Left kidney (tissue), 8 donors: ENCODE data around the gene FADS2. TPM values are rescaled to one million over a fixed set of nuclear protein-coding genes. Genes with fewer than 3 reads are reported as not detected.

ENCODE experiments used
- DNase-seq: peaks from one replicate; pipeline ENCODE4 v3.0.0-alpha.2; 2013
- long read RNA-seq, 8 donors: transcript quantifications; one replicate each; lab custom pipeline, GENCODE V29; 2026
- polyA plus RNA-seq: library from polyadenylated mRNA; unstranded; fragments of 120-200 nt; gene quantifications from one replicate; pipeline ENCODE4 v1.2.1, GENCODE V29; 2013; ENCODE audit not compliant: insufficient read length

The FADS2 gene
- polyA plus RNA-seq, result 105 TPM
- long read RNA-seq, donor 1, full-length matches to known transcripts, result 38 of 83 reads
- long read RNA-seq, donor 1, partial matches to known transcripts, result 39 of 83 reads
- long read RNA-seq, donor 1, other reads (novel, unspliced or antisense), result 6 of 83 reads
- long read RNA-seq, donor 2, full-length matches to known transcripts, result 9 of 135 reads
- long read RNA-seq, donor 2, partial matches to known transcripts, result 126 of 135 reads
- long read RNA-seq, donor 2, other reads (novel, unspliced or antisense), result 0 of 135 reads
- long read RNA-seq, donor 3, full-length matches to known transcripts, result 16 of 22 reads
- long read RNA-seq, donor 3, partial matches to known transcripts, result 6 of 22 reads
- long read RNA-seq, donor 3, other reads (novel, unspliced or antisense), result 0 of 22 reads
- long read RNA-seq, donor 4, result 0 reads
- long read RNA-seq, donor 5, transcript FADS2-202 (12 exons, 3,630 nt), result major isoform, 13 of 148 reads
- long read RNA-seq, donor 5, partial matches to known transcripts, result 131 of 148 reads
- long read RNA-seq, donor 5, other reads (novel, unspliced or antisense), result 0 of 148 reads
- long read RNA-seq, donor 6, transcript FADS2-209 (10 exons, 1,703 nt), result minor isoform, 10 of 86 reads
- long read RNA-seq, donor 6, transcript FADS2-202 (12 exons, 3,630 nt), result major isoform, 11 of 86 reads
- long read RNA-seq, donor 6, partial matches to known transcripts, result 63 of 86 reads
- long read RNA-seq, donor 6, other reads (novel, unspliced or antisense), result 0 of 86 reads
- long read RNA-seq, donor 7, full-length matches to known transcripts, result 28 of 58 reads
- long read RNA-seq, donor 7, partial matches to known transcripts, result 18 of 58 reads
- long read RNA-seq, donor 7, other reads (novel, unspliced or antisense), result 12 of 58 reads
- long read RNA-seq, donor 8, transcript FADS2-202 (12 exons, 3,630 nt), result major isoform, 7 of 9 reads
- long read RNA-seq, donor 8, partial matches to known transcripts, result 0 of 9 reads
- long read RNA-seq, donor 8, other reads (novel, unspliced or antisense), result 0 of 9 reads

DNA sequence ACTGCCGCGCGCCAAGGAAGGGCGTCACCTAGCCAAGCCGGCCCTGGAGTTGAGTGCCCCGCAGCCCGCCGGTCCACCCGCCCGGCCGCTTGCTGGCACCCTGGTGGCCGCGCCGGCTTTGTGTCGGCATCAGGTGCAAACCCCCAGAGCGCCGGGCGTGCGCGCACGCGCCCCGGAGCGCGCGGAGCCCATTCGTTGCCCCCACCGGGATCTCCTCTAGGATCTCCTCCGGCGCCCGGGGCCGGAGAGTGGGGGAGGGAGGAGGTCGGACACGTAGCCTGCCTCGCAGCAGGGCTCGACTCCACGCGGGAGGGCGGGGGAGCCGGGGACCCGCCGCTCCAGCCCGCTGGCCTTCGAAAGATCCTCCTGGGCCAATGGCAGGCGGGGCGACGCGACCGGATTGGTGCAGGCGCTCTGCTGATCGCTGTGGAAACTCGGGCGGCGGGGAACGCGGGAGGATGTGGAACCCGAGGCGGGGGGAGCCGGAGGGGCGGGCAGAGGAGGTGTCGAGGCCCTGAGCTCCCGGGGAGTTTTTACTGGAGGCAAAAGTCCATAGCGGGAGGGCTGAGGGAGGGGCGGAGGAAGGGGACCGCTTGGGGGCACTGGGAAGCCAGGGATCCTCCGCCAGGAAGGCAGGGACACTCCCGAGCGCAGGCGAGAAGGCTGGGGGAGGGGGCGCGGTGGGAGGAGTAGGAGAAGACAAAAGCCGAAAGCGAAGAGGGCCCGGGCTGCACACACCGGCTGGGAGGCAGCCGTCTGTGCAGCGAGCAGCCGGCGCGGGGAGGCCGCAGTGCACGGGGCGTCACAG is at the start of gene FADS2:
FADS2 (plus strand) TSS at position 730 of the 808 bp plus-strand sequence. CDS start 91 bp downstream, outside the sequence.
- peak; percentile 93 for DNase-seq

DNA sequence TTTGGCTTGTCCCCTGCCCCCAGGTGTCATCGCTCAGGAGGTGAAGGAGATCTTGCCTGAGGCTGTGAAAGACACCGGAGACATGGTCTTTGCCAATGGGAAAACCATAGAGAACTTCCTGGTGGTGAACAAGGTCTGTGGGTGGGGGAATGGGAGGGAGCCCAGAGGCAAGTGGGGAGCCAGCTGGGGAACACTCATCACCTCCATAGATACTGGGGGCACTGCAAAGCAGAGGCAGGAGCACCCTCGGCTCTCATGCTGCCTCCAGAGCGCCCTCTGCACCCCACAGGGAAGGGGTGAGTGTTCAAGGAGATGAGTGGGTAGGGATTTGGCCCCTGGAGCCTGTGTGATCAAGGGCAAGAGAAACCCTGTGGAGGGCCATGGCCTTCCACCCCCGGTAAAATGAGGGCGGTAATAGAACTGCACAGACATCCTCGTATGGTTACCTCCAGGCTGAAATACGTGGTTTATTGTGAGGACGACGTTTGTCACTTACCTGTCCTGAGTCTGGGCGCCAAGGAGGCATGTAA is 49.7 kb upstream of the FADS2 start:
- no peak for DNase-seq

DNA sequence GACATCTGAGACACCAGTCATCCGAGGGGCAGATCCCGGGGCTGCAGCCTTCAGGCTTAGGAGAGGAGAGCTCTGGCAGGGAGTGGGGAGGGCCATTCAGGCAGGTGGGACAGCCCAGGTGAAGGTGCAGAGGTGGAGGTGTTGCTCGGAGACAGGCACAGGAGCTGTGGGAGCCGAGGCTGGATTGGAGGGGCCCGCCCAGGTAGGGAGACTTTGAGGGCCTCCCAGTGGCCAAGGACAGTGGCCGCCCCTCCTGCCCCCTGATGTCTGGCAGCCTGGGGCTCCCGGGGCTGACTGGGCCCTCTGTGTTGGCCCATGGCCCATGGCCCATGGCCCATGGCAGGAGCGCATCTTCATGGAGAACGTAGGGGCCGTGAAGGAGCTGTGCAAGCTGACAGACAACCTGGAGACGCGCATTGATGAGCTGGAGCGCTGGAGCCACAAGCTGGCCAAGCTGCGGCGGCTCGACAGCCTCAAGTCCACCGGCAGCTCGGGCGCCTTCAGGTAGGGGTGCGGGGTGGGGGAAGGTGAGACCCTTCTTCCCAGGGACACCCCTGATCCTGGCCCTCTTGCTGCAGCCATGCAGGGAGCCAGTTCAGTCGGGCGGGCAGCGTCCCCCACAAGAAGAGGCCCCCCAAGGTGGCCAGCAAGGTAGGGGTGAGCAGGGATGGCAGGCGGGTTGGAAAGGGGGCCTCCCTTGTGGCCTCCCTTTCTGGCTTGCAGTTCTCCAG is 49.0 kb upstream of the FADS2 start:
- no peak for DNase-seq

DNA sequence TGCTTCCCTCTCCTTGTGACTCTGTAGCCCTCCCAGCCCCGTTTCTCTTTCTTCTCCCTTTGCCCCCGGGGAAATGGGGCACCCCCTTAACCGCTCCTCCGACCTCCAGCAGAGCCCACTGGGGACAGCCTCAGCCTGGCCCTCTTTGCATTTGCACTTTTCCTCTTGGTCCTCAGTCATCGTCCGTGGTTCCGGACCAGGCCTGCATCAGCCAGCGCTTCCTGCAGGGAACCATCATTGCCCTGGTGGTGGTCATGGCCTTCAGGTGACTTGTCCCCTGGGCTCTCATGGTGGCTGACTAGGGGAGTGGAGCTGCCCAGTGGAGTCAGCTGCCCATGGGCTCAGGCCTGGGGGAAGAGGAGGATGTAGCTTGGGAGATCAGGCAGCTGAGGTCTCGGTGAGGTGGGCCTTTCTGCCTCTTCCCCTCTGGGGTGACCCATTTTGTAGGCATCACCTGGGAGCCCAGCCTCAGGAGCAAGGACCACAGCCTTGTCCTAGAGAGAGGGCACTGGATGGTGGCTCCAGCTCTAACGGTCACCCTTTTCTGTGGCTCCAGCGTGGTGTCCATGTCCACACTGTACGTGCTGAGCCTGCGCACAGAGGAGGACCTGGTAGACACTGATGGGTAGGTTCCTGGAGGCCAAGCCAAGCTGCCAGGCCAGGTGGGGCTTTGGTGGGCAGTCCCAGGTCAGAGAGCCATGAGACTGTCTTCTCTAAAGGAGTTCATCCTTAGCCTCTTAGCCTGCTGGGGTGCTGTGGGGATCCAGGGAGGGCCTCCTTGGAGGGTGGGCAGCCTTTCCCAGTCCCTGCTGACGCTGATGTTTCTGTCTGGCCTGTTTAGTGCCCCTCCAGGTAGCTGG is 48.2 kb upstream of the FADS2 start:
- no peak for DNase-seq

DNA sequence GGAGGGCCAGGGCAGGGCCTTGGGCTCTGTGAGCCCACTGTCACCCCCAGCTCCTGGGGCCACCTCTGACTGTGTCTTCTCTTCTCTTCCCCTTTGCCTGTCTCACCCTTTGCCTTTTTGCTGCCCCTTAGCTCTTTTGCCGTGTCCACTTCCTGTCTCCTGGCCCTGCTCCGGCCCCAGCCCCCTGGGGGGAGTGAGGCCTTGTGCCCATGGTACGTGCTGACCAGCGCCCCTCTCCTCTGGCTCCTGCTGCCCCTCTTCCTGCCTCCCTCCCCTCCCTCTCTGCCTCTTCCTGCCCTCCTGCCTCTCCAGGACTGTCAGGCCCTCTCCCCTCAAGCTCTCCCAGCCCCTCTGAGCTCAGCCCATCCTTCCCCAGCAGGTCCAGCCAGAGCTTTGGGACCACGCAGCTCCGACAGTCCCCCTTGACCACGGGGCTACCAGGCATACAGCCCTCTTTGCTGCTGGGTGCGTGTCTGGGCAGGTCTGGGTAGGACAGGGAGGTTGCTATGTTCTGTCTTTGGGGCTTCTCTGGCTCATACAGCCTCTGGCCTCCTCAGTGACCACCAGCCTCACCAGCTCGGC is 47.4 kb upstream of the FADS2 start:
- no peak for DNase-seq

DNA sequence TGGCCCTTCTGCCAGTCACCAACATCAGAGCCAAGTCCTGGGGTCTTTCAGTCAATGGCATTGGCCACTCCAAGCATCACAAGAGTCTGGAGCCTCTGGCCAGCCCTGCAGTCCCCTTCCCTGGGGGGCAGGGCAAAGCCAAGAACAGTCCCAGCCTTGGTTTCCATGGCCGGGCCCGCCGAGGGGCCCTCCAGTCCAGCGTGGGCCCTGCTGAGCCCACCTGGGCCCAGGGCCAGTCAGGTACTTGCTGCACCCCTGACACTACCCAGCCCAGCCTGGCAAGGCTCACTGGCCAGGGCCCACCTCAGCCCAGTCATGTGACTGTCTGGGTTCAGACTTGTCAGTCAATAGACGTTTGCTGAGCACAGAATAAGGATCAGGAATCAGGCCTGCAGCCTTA is 46.5 kb upstream of the FADS2 start:
- no peak for DNase-seq

DNA sequence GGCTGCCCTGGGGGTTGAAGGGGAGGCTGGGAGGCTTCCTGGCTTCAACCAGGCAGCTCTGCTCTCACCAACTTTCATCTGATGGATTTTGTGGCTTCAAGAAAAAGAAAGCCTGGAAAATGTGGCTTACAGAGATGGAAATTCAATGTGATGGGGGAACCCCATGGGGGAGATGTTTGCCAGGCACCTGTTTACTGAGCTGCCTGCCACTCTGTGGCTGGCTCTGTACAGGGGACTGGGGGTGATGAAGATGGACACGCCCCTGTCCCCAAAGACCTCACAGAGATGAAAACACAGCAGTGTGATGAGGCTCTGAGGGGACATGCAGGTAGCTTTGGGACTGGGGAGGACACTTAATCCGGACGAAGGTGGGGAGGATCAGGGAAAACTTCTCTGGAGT is 45.8 kb upstream of the FADS2 start:
- DNase-seq, result no peak

DNA sequence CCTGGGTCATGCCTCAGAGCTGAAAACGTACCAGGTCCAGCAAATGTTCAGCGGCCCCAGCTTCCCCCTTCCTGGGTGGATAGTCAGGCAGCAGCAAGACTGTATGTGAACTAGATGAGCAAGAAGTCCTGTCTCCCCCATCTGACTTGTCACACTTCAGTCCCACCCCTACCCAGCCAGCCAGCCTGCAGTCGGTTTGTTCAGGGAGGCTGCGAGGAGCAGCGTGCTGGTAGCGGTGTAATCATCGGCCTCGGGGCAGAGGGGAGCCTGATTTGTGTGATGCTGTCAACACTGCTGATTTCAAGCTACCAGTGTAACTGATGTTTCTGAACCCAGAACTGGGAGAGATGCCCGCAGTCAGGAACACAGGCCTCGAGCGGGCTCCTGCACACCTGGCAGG is 45.3 kb upstream of the FADS2 start:
- no peak for DNase-seq

DNA sequence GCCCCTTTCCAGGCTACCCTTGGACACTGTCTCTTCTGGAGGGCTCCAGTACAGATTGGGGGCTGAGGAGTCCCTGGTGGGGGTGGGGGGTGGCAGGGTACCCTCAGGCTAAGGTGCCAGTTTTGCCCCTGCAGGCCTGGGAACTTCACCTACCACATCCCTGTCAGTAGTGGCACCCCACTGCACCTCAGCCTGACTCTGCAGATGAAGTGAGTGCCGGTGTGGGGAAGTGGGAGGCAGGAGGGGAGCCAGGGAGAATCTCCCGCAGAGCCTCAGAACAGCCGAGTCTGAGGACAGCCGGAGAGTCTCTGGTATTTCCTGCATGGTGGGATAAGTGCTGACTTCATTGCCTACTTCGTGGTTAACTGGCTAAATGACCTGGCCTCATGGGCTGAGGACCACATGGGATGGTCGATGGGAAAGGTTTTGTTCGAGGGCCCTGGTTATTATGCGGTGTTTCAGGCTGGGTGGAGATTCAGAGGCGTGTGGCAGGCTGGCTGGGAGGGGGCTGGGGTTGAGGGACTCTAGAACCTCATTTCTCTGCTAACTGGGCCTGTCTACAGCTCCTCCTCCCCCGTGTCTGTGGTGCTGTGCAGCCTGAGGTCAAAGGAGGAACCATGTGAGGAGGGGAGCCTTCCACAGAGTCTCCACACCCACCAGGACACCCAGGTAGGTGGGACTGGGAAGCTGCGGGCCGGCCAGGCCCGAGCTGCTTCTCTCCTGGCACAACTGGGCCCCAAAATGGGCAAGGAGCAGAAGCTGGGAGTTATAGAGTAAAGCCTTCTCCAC is 44.2 kb upstream of the FADS2 start:
- no peak for DNase-seq

DNA sequence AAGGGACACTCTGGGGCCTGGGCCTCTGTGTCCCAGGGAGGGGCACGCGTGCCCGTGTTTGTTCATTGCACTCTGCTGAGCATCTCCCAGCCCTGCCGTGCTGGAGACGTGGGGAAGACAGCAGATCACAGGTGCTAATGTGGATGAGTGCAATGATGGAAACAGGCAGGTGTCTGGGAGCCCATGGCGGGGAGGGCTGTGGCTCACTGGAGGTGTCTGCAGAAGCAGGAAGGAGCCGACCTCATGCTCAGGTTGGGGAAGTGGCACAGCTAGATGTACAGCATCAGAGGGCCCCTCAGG is 43.6 kb upstream of the FADS2 start:
- no peak for DNase-seq

DNA sequence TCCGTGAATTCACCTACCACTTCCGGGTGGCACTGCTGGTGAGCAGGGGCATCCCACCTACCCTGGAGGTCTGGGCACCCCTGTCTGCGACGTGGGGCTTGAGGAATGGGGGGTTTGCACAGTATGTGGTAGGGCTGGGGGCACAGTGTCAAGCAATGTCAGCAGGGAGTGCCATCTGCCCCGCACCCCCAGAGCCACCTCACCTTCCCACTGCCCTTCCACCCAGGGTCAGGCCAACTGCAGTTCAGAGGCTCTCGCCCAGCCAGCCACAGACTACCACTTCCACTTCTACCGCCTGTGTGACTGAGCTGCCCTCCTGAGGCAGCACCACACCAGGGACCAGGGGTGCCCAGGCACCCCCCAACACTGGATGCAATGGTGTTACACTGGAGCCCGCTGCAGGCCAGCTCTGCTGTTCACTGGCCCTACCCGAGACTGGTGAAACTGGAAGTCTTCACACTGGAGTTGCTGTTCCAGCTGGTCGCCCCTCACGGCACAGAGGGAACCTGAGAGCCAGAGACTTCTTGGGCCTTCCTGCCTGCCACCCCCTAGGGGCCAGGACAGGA is 42.2 kb upstream of the FADS2 start:
- DNase-seq, result no peak

DNA sequence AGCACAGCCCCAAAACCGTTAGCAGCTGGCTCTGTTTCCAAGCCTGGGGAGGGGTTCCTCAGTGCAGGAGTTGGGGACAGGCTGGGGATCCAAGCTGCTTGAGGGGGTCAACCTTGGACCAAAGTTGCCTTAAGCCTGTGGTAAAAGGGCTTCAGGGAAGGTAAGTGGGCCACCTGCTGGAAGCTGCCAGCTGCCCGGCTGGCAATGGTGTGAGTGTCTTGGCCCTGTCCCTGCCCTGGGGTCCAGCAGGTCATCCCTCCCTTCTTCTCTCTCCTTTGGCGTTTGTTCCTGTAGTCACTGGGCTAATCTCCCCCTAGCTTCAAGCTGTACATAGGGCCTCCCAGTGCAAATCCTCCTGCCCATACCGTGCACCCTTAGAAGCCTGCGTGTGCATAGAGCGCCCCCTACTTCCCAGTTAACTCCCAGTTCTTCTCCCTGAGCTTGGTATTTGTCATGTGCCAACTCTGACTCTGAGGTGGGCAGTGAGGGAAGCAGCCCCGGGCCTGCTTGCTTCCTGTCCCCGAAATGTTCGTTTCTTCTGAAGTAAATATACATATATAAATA is 40.1 kb upstream of the FADS2 start:
- DNase-seq, result no peak

DNA sequence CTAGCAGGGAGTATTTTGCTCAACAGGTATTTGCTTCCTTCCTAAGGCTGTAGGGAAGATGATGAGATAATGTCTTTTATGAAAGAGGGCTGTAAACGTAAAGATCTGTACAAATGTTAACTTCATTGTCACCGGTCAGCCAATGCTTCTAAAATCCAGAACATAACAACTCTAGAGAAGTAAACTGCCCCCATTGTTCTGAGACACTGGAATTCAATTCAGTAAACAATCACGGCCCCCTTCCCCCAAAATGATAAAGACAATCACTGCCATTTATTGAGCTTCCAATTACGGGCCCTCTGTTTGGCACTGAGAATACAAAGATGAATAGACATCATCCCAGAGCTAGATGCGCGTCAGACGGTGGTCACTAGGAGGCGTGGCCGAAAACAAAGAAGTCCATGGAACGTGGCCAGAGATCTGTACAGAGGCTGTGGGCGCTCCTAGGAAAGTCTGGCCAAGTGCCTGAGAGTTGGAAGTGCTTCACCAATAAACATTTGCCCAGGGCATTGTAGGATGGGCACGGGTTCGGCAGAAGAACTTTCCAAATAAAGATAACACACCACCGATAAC is 36.3 kb upstream of the FADS2 start:
- DNase-seq, result peak; percentile 89

DNA sequence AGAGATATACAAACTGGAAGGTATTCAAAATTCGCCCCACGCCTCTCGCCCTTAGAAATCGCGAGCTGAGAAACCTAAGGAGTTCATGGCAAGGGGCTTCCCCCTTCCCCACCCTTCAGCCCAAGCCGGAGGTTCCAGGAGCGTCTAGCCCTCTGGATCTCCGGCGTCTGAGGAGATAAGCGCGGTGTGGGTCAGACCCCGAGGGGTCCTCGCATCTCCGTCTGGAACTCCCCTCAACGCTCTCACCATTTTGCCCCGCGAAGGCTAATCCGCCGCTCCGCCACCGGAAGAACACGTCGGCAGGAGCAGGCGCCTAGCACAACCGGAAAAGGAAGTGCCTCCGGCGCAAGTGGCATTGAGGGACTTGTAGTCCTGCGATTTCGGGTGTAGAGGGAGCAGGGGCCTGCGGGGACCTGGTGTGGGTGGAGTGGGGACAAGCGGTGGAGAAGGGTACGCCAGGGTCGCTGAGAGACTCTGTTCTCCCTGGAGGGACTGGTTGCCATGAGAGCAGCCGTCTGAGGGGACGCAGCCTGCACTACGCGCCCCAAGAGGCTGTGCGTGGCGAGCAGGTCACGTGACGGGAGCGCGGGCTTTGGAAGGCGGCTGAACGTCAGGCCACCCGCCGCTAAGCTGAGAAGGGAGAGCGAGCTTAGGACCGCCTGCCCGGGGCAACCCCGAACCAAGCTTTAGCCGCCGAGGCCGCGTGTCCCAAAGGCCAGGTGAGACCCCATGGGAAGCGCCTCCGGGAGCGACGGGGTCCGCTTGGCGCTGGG is 35.6 kb upstream of the FADS2 start, which contains the start of the genes FEN1 and TMEM258:
FEN1 (plus strand) TSS at position 602 of the 773 bp plus-strand sequence. CDS start 2,451 bp downstream, outside the sequence.
TMEM258 (minus strand) TSS at position 290 of the 773 bp plus-strand sequence; CDS start at position 249, 41 bp downstream.
- DNase-seq, result peak; percentile 93

DNA sequence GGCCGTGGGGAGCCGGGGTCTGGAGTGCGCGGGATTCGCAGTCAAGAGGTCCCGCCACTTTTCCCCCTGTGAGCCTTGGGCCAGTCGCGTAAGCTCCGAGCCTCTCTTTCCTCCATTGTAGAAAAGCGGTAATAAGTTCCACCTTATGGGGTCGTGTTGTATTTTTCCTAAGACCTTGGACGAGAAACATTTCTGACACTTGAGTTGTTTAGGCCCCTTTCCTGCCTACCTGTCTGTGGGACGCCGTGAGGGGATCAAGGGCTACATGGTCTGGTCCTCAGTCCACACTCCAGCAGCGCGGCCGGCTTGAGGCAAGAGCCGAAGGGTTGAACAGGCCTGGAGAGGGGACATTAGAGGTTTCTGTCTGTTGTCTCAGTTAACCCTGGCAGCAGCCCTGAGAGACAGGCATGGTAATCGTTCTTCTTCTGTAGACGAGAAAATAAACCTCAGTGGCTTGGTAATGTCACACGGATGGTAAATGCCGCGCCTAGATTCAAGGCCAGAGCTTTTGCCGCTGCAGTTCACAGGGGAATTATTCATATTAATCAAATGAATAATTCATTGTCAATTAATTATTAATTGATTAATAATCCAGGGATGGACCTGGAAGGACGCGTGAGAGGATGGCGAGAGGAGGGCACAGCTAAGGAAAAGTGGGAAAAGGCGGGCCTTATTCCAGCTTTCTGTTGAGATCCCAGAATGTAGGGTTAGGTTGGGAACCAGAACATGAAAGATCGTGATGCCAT is 34.8 kb upstream of the FADS2 start:
- no peak for DNase-seq

DNA sequence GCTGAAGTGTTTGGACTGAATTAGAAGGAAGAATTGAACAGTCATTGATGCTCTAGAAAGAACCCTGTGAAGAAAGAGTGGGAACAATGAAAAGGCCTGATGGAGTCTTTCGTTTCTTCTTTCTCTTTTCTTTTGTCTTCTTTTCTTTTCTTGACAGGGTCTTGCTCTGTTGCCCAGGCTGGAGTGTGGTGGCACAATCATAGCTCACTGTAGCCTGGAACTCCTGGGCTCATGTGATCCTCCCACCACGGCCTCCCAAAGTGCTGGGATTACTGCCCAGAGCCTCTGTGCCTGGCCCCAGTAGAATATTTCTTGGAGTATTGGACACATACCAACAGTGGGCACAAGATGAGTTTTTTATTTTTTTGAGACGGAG is 34.3 kb upstream of the FADS2 start:
- DNase-seq, result no peak
